Measurements from ENCODE around the gene CFAP20DC.

DNA sequence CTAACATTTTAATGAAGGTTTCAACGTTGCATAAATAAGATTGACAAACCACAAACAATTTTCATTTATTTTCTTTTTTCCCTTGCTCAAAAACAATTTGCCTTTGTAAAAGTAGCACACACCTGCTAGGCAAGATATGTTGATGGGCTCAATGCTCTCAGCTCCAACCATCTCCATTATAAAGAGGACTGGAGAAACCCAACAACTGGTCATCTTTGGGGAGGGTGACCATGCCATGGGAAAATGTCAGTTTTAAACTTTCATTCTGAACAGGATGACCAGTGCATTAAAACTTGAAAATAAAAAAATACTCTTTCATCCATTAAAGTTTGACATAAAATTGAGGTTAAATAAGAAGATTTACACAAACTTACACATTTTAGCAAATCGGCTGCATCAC is 183.7 kb downstream of the CFAP20DC start:
- TF ChIP-seq, protein P1, sequence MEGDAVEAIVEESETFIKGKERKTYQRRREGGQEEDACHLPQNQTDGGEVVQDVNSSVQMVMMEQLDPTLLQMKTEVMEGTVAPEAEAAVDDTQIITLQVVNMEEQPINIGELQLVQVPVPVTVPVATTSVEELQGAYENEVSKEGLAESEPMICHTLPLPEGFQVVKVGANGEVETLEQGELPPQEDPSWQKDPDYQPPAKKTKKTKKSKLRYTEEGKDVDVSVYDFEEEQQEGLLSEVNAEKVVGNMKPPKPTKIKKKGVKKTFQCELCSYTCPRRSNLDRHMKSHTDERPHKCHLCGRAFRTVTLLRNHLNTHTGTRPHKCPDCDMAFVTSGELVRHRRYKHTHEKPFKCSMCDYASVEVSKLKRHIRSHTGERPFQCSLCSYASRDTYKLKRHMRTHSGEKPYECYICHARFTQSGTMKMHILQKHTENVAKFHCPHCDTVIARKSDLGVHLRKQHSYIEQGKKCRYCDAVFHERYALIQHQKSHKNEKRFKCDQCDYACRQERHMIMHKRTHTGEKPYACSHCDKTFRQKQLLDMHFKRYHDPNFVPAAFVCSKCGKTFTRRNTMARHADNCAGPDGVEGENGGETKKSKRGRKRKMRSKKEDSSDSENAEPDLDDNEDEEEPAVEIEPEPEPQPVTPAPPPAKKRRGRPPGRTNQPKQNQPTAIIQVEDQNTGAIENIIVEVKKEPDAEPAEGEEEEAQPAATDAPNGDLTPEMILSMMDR (IDR thresholded peaks at IDR 0.05; ENCODE audit: insufficient read depth, low read depth, low read length) = no peak
- TF ChIP-seq EZH2 (IDR thresholded peaks at IDR 0.05; ENCODE audit: insufficient read depth, low read length) = no peak
